HG03442 (cell line): ENCODE data around the gene HDAC10.

Experiments used
- ATAC-seq: cut with Tn5 transposase; IDR thresholded peaks from one replicate; pipeline ENCODE4 v1.9.1; 2021; ENCODE audit warnings: mild to moderate bottlenecking, moderate library complexity; ENCODE audit not compliant: unreplicated experiment

Gene HDAC10

GRCh38 chr22:50271519-50271970 is 20.5 kb upstream of the HDAC10 start:
- no peak for ATAC-seq

DNA sequence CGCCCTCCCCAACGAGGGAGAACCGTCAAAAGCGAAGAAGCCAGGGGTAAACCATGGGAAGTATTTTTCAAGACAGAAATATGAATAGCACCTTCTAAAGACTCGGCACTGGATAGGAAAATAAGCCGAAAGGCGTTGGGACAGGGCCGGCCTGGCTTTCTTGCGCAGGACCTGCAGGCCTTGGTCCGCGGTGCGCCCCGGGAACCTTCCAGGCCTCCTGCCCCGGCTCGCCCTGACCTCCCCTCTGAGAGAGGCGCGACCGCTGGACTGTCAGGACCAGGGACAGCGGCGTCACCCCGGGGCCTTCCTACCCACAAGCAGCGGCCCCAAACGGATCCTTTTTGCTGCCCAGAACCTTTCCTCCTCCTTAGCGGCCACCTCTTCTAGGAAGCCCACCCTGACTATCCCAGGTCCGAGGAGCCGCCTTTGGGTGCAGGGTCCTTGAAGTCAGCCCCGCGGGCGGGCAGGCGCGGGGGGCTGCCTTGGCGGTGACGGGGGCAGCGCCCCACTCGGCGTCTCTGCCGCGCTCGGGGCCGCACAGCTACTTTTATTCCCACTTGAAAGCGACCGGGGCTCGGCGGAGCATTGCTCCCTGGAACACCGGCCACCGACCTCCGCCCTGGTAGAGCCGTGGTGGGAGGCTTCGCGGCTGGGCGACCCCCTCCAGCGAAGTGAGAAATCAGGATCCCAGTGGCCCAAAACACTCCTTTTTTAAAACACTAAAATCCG is 19.8 kb upstream of the HDAC10 start:
- ATAC-seq, result no peak

- ATAC-seq, result no peak
These were observed 19.1 kb upstream of the HDAC10 start, which contains the start of gene MAPK11 for GRCh38 chr22:50269970-50270665. MAPK11 (minus strand) TSS chr22:50270380; CDS start chr22:50270292, 88 bp downstream.

DNA sequence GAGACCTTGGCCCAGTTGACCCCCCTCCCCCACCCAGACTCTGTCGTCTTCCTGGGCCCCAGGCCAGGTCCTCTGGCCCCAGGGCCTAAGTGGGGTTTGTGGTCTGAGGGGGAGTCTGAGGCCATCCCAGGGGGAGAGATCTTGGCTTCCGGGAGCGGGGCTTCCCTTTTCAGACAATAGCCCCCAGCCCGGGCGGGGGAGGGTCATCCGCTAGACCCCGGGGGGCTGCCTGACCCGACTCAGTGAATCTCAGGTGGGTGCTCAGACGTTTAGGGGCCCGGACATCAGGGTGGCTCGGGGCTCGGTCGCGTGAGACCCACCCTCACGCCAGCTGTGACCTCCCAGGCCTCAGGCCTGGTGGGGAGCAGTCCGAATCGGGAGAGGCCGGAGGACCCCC is 18.5 kb upstream of the HDAC10 start:
- ATAC-seq, result no peak

GRCh38 chr22:50268655-50269113 is 17.6 kb upstream of the HDAC10 start:
- no peak for ATAC-seq

DNA sequence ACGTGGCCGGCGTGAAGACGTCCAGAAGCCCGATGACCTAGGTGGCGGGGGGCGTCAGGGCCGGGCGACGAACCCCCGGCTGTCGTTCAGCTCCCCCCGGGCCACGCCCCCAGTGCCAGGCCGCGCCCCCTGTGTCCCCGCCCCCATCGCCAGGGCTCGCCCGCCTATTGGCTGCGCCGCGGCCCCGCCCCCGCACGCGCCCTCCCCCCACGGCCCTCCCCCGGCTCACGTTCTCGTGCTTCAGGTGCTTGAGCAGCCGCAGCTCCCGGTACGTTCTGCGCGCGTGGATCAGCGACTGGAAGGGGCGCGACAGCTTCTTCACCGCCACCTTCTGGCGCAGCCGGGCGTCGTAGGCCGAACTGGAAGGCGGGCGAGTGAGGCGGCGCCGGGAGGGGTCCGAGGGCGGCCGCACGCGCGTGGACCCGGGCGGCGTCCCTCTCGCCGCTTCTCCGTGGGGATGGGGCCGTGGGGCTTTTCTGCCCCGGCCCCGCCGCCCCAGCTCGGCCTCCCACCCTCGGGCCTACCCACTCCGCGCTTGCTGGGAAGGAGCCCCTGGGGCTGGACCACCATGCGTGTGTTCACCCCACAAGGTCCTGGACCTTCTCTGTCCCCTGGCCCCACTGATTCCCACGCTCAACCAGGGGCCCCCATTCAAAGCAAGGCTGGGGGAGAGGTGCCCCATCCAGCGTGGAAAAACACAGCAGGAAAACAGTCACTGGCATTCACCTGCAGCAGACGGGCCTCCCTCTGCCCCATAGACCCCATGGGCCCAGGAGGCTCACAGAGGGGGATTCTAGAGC is 16.7 kb upstream of the HDAC10 start:
- ATAC-seq, result no peak

DNA sequence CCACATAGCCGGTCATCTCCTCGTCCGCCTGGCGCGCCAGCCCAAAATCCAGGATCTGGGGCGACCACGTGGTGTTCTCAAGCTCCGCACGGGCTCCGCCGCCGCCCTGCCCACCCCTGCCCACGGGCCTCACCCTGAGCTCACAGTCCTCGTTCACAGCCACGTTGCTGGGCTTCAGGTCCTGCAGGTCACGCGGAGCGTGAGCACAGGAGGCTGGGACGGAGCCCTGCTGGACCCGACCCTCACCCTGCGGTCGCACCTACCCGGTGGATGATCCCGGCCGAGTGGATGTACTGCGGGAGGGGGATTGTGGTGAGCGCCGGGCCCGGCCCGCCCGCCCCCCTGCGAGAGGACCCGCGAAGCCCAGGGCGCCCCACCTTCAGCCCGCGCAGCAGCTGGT is 15.9 kb upstream of the HDAC10 start:
- no peak for ATAC-seq

DNA sequence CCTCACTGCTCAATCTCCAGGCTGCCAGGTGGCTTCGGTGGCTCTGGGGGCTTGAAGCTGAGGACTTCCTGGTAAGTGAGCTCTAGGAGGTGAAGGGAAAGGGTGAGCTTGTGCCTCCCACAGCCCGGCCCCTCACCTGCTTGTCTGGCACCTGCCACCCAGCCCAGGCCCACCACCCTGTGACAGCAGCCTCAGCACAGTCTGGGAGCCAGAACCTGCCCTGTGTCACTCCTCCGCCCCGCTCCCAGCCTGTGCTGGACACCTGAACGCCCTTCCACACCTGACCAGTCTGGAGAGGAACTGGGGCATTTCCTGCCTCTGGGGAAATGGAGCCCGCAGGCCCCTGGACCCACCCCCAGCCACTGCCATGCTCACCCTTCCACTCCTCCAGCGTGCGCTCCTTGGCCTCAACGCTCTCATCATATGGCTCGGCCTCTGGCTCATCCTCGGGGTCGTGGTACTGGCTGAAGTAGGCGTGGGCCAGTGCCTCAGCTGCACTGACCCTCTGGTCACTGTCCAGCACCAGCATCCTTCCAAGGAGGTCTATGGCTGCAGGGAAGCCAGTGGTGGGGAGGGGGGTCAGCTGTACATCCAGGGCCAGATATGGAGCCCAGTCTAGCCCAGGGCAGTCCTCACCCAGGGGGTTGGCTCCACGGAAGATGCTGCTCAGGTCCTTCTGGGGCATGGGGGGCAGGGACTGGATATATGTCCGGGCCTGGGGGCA is 14.0 kb upstream of the HDAC10 start:
- ATAC-seq, result no peak

DNA sequence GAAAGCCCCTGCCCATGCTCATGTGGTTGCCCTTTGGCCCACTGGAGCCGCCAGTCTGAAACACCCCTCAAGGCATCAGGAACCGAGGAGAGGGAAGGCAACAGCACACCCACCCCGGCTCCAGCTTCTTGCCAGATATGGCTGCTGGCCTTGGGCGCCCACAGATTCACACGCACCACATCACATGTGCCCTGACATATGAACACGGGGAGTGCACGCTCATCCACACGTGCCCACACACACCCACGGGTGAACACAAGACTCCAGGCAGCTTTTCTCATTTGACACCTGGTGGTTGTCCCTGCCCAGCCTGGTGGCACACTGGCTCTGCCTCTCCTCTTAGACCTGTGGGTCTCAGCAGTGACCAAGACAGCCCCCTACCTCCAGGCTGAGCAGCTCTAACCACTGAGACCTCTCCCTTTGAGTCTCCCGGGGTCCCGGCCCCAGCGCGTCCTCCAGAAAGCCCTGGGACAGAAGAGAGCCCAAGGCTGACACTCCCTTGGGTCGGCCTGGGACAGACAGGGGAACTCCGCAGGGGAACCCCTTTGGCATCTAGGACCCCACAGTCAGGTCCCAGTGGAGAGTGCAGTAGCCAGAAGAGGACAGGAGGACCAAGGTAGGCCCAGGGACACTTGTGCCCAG is 13.2 kb upstream of the HDAC10 start:
- ATAC-seq, result no peak

DNA sequence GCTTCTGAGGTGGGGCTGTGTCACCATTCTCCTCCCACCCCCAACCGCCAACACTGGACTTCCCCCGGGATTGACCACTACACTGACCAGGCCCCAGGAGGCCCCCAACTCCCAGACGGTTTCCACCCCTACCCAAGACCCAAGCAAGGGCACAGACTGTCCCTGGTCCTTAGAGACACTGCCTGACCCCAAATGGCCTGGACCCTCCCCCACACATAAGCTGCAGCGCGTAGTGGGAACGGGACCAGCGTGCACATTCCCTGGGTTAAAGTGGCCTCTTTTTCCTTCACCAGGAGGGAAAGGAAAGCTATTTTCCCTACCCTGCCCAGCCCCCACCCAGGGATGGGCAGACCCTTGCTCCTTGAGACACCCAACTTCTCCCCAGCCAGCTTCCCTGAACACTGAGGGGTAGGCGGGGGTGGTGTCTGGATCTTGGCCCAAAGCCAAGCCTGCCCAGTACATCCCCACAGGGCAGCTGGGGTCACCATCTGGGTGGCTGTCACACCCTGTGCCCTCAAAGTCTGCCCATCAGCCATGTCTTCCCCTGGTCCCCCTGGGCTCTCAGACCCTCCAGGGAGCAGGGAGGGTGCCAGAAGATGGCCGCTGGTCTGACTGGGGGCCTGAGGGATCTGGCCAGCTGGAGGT is 12.0 kb upstream of the HDAC10 start:
- ATAC-seq, result no peak

DNA sequence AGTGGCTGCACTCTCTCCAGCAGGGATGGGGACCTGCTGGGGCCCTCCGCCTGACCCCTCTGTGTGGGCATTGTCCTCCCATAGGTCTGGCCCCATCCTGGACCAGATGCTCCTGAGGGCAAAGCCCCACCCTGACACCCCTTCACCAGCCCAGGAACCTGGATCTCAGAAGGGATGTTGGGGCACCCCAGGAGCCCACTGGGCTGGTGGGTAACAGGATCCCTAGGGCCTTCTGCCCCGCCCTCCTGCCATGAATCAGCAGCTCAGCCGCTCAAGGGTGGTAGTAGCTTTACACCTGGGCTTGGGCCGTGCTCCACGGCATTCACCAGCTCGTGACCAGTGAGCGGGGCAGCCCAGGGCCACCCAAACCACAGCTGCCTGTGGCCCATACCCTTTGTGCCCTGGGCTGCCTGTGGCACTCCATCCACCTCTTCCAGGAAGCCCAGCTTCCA is 11.4 kb upstream of the HDAC10 start:
- ATAC-seq, result no peak

GRCh38 chr22:50261615-50262459 is 10.8 kb upstream of the HDAC10 start, which contains the start of gene MAPK12:
MAPK12 (minus strand) TSS chr22:50261683; CDS start chr22:50261509, 174 bp downstream.
- ATAC-seq, result peak; percentile 38

GRCh38 chr22:50260801-50261614 is 9.9 kb upstream of the HDAC10 start:
- peak; percentile 23 for ATAC-seq

- ATAC-seq, result no peak
These were observed 9.4 kb upstream of the HDAC10 start for GRCh38 chr22:50260434-50260800.

DNA sequence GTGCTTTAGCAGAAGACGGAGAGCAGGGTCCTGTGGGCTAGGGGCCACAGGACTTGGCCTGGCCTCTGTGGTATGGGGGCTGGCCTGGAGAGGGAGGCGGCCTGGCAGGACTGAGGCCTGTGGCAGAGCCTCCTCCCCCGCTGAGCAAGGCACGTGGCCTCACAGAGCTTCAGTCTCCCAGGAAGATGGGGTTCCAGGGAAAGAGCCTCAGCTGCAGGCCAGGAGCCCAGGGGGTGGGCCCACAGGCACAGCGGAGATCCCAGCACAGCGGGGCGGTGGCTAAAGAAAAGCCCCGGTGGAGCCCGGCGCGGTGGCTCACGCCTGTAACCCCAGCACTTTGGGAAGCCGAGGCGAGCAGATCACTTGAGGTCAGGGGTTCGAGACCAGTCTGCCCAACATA is 8.2 kb upstream of the HDAC10 start:
- no peak for ATAC-seq

- ATAC-seq, result no peak
These were observed 7.6 kb upstream of the HDAC10 start for GRCh38 chr22:50258361-50259292.
